Keratinocyte (primary cell): Measurements from ENCODE around the gene MYBPC1.
"Not testable (repeated sequence)": the region's sequence is repeated elsewhere in the genome, so short reads cannot be mapped to it uniquely, and the experiment has no call there.

ENCODE experiments used
- EZH2 ChIP-seq: IDR thresholded peaks from one replicate; pipeline ENCODE4 v1.6.1; 2012; ENCODE audit warnings: inconsistent platforms, mild to moderate bottlenecking, low read length, moderate library complexity
- TF ChIP-seq, protein P1 (sequence below), 3 experiments: IDR thresholded peaks in 1 of 3; conservative IDR thresholded peaks in 1 of 3; optimal IDR thresholded peaks in 1 of 3; 2 replicates in 2 of 3; 3 replicates in 1 of 3; pipeline versions ENCODE3 to v1.5.1; 2011; ENCODE audit warnings: low read length in 3 of 3, mild to moderate bottlenecking in 3 of 3, moderate library complexity in 2 of 3, control low read depth in 1 of 3, inconsistent platforms in 1 of 3; ENCODE audit not compliant: insufficient read depth in 2 of 3; ENCODE audit errors: extremely low read depth in 1 of 3

DNA sequence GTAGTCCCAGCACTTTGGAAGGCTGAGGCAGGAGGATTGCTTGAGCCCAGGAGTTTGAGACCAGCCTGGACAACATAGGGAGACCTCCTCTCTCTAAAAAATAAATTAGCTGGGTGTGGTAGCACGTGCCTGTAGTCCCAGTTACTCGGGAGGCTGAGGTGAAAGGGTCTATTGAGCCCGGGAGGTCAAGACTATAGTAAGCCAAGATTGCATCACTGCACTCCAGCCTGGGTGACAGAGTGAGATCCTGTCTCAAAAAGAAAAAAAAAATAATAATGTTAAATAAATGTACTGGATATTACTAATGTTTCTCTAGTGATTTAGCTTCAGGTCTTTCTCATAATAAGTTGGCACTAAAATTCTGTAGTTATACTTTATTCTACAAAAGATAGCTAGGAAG lies 81.7 kb downstream of the MYBPC1 start:
- TF ChIP-seq, protein P1, sequence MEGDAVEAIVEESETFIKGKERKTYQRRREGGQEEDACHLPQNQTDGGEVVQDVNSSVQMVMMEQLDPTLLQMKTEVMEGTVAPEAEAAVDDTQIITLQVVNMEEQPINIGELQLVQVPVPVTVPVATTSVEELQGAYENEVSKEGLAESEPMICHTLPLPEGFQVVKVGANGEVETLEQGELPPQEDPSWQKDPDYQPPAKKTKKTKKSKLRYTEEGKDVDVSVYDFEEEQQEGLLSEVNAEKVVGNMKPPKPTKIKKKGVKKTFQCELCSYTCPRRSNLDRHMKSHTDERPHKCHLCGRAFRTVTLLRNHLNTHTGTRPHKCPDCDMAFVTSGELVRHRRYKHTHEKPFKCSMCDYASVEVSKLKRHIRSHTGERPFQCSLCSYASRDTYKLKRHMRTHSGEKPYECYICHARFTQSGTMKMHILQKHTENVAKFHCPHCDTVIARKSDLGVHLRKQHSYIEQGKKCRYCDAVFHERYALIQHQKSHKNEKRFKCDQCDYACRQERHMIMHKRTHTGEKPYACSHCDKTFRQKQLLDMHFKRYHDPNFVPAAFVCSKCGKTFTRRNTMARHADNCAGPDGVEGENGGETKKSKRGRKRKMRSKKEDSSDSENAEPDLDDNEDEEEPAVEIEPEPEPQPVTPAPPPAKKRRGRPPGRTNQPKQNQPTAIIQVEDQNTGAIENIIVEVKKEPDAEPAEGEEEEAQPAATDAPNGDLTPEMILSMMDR (optimal IDR thresholded peaks at IDR 0.05 in 1 of 3, IDR thresholded peaks at IDR 0.05 in 1 of 3, conservative IDR thresholded peaks at IDR 0.05 in 1 of 3; ENCODE audit: extremely low read depth in 1 of 3, insufficient read depth in 2 of 3, low read length in 3 of 3): not testable (repeated sequence)
- not testable (repeated sequence) for TF ChIP-seq EZH2
